ENCODE data around the gene PEX11G.

DNA sequence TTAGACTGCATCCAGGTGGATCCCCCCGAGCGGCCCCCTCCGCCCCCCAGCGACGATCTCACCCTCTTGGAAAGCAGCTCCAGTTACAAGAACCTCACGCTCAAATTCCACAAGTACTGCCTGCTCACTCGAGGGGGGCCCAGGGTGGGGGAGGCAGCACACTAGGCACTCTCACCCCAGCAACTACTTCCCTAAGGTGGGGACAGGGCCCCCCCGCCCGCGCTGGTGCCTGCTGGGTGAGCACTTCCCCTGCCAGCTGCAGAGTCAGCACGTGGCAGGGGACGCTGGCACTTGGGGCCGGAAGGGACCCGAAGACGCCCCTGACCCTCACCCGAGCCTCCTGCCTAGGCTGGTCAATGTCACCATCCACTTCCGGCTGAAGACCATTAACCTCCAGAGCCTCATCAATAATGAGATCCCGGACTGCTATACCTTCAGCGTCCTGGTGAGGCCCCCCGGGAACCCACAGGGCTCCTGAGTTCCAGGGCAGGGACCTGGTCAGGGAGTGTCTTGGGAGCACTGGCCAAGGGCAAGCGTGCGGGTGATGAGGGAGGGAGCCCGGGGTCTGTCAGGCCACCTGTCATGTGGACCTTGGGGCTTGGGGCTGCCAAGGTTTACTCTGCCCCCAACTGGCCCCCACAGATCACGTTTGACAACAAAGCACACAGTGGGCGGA lies 38.8 kb upstream of the PEX11G start:
- TF ChIP-seq STAT1 (IDR thresholded peaks at IDR 0.05; ENCODE audit: unreplicated experiment) (no peak), POLR2AphosphoS5 (IDR thresholded peaks at IDR 0.05; ENCODE audit: low read depth) (no peak), EZH2 (IDR thresholded peaks at IDR 0.05; ENCODE audit: low read depth, unreplicated experiment) (no peak), EZH2phosphoT487 (IDR thresholded peaks at IDR 0.05; ENCODE audit: unreplicated experiment) (no peak), JUNB (IDR thresholded peaks at IDR 0.05; ENCODE audit: unreplicated experiment) (no peak), CREB1 (CRISPR knock-in tag; IDR thresholded peaks at IDR 0.05; ENCODE audit: low read depth) (no peak), ZNF331 (CRISPR knock-in tag; IDR thresholded peaks at IDR 0.05; ENCODE audit: low read depth) (no peak)
- TF ChIP-seq, protein P1, sequence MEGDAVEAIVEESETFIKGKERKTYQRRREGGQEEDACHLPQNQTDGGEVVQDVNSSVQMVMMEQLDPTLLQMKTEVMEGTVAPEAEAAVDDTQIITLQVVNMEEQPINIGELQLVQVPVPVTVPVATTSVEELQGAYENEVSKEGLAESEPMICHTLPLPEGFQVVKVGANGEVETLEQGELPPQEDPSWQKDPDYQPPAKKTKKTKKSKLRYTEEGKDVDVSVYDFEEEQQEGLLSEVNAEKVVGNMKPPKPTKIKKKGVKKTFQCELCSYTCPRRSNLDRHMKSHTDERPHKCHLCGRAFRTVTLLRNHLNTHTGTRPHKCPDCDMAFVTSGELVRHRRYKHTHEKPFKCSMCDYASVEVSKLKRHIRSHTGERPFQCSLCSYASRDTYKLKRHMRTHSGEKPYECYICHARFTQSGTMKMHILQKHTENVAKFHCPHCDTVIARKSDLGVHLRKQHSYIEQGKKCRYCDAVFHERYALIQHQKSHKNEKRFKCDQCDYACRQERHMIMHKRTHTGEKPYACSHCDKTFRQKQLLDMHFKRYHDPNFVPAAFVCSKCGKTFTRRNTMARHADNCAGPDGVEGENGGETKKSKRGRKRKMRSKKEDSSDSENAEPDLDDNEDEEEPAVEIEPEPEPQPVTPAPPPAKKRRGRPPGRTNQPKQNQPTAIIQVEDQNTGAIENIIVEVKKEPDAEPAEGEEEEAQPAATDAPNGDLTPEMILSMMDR (conservative IDR thresholded peaks at IDR 0.05; ENCODE audit: low read depth in 2 of 2): no peak
- TF ChIP-seq, protein P2, sequence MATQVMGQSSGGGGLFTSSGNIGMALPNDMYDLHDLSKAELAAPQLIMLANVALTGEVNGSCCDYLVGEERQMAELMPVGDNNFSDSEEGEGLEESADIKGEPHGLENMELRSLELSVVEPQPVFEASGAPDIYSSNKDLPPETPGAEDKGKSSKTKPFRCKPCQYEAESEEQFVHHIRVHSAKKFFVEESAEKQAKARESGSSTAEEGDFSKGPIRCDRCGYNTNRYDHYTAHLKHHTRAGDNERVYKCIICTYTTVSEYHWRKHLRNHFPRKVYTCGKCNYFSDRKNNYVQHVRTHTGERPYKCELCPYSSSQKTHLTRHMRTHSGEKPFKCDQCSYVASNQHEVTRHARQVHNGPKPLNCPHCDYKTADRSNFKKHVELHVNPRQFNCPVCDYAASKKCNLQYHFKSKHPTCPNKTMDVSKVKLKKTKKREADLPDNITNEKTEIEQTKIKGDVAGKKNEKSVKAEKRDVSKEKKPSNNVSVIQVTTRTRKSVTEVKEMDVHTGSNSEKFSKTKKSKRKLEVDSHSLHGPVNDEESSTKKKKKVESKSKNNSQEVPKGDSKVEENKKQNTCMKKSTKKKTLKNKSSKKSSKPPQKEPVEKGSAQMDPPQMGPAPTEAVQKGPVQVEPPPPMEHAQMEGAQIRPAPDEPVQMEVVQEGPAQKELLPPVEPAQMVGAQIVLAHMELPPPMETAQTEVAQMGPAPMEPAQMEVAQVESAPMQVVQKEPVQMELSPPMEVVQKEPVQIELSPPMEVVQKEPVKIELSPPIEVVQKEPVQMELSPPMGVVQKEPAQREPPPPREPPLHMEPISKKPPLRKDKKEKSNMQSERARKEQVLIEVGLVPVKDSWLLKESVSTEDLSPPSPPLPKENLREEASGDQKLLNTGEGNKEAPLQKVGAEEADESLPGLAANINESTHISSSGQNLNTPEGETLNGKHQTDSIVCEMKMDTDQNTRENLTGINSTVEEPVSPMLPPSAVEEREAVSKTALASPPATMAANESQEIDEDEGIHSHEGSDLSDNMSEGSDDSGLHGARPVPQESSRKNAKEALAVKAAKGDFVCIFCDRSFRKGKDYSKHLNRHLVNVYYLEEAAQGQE (IDR thresholded peaks at IDR 0.05; ENCODE audit: unreplicated experiment): no peak
- TF ChIP-seq, protein P3, sequence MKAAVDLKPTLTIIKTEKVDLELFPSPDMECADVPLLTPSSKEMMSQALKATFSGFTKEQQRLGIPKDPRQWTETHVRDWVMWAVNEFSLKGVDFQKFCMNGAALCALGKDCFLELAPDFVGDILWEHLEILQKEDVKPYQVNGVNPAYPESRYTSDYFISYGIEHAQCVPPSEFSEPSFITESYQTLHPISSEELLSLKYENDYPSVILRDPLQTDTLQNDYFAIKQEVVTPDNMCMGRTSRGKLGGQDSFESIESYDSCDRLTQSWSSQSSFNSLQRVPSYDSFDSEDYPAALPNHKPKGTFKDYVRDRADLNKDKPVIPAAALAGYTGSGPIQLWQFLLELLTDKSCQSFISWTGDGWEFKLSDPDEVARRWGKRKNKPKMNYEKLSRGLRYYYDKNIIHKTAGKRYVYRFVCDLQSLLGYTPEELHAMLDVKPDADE (IDR thresholded peaks at IDR 0.05): no peak

Measured in GM23338 (cell line).